GM21360 (cell line): ENCODE data around the gene KRT86.

ENCODE experiments used
- ATAC-seq: cut with Tn5 transposase; IDR thresholded peaks from one replicate; pipeline ENCODE4 v1.9.1; 2021; ENCODE audit warnings: mild to moderate bottlenecking, moderate library complexity; ENCODE audit not compliant: unreplicated experiment

The KRT86 gene

DNA sequence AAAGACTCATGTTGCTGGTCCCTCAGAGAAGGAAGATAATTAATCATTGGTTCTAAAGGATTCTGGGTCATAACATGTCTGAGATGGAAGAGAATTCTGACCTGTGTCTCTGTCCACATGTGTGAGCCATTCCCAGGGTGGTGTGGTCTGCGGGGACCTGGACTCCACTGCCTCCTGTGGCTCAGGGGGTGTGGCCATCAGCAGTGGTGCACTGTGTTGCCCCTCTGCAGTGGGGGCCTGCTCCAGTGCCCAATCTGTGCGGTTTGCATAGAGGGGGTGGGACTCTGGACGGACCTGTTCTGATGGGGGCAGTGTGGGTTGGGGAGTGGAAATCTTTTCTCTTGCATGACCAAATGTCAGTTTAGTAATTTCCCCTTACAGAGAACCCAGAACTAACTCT is 79.3 kb downstream of the KRT86 start:
- ATAC-seq = no peak

DNA sequence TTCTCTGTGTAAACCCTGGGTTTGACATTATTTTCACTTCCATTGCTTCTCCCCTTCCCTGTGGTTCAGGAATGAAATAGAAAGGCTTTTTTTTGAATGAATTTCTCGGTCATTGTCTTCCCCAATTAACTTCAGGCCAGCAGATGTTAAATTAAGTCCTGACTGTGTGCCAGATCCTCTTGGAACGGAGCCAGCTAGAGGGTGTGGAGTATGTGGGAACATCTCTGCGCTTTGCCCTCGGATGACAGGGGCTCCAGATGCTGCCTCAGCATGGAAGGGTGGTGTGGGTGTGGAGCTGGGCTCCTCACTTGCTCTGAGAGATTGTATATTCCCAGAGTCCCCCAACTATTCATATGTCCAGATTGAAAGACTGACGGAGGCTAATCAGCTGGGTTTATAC is 79.8 kb downstream of the KRT86 start:
- no peak for ATAC-seq

DNA sequence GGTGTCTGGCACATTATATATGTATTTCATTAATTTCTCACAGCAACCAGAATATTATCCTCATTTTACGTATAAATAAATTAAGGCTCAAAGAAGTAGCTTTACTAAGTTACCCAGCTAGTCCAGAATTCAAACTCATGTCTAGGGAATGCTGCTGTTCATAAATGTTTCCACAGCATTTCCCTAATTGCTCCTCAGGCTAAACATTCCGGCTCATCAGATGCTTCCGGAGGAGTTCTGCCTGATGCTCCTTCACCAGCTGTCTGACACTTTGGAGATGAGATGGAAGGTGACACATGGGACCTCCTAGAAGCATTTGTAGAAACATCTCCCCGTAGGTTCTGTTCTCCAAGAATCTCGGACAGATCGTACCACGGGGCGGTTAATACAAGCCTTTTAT is 80.7 kb downstream of the KRT86 start:
- ATAC-seq = no peak

DNA sequence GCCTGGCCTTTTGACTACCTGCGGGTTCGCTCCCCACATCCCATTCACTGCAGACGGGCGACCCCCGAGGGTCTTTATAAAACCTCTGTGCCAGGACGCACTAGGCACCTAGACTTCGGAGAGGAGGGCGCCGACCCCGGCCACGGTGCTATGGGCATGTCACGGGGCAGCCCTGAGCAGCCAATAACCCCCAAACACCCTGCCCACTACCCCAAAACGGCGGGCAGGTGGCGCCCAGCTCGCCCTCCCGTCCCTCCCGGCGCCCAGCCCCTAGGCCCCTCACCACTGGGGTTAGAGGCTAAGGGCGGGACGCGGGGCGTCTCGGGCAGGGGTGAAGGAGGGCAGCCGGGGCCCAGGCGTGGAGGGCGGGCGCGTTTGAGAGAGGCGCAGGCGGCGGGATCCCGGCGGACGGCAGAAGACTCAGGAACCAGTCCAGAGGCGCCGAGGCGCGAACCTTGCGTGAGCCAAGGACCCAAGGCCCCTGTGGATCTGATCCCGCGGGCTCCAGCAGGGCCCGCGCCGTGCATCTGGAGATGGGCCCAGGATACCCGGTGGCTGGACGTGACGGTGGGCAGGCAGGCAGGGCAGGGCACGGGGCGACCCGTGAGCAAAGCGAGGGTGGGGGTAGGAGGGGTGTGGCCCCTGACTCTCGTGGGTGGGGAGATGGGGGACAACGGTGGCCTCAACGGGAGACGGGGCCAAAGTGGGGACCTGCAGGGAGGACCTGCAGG is 81.8 kb downstream of the KRT86 start:
- no peak for ATAC-seq

DNA sequence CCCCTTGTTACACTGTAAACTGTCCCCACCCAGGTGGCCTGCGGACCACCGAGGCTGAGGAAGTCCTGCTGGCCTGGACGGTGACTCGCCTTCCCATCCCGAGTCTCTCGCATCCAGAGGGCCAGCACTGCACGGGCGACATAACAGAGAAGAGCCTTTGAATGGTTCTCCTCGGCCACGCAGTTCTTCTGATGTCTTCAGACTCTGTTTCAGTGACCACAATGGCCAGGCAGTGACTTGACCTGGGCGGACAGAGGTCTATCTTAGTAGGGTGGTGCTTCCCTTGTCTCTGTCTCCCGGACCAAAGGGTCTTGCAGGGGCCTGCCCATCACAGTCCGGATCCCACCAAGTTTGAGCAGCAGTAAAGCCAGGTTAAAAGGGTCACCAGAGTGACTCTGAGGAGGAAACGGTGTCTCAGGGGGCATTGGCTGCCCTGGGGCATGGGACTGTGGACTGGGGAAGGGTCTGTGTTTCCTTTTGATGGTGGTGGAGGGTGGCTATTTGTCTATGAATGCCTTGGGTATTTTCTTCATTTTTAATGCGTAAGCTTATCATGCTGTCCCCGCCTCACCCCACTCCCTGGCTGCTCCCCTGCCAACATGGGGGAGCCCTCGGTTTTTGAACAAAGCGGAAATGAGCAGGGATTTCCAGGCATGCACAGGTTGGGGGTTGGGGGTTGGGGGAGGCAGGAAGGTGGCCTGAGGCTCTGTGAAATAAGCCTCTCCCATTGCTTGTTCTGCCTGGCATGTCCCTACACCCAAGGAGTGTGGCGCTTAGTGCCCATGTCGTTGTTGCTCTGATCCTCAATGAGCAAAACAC is 82.5 kb downstream of the KRT86 start:
- no peak for ATAC-seq
